A673 (cell line): Measurements from ENCODE around the gene LCLAT1. TPM values are rescaled to one million over a fixed set of nuclear protein-coding genes. Genes with fewer than 3 reads are reported as not detected.

Experiments
- BruUV-seq: library from RNA; stranded (reverse); fragments of 400-500 nt; replicated peaks from 2 replicates; lab custom pipeline; 2021; lab: Mats Ljungman, UMichigan
- CTCF ChIA-PET: fragments of 300-600 bp; sonication (Branson Sonifier 250); formaldehyde crosslinking; loops from one replicate; lab custom pipeline; 2022; ENCODE audit warnings: antibody characterized with exemption; lab: Charles Lee
- POLR2A ChIA-PET: fragments of 300-600 bp; sonication (Branson Sonifier 250); formaldehyde crosslinking; loops from one replicate; lab custom pipeline; 2022; ENCODE audit warnings: antibody characterized with exemption; ENCODE audit not compliant: low non-redundant PET; lab: Charles Lee
- DNase-seq: peaks from one replicate; pipeline ENCODE4 v3.0.0-alpha.2; 2015; ENCODE audit warnings: low spot score
- H3K27ac ChIP-seq: fragments of 200-600 bp; sonication (generic); 2 replicates; pipeline ENCODE4 v1.5.1; 2016; ENCODE audit warnings: mixed run types, low read depth, mild to moderate bottlenecking, mixed read lengths, antibody characterized with exemption, low read length; ENCODE audit not compliant: poor library complexity, severe bottlenecking
- H3K27me3 ChIP-seq: fragments of 200-600 bp; sonication (generic); replicated peaks from 2 replicates; pipeline ENCODE4 v1.6.1; 2017; ENCODE audit warnings: mixed run types, low read depth, mild to moderate bottlenecking, mixed read lengths, antibody characterized with exemption, low read length; ENCODE audit not compliant: insufficient read depth, poor library complexity
- H3K36me3 ChIP-seq: fragments of 200-600 bp; sonication (generic); 2 replicates; pipeline ENCODE4 v1.6.1; 2016; ENCODE audit warnings: mixed run types, mild to moderate bottlenecking, mixed read lengths, antibody characterized with exemption, low read length; ENCODE audit not compliant: insufficient read depth, poor library complexity, severe bottlenecking
- H3K4me1 ChIP-seq: fragments of 200-600 bp; sonication (generic); 2 replicates; pipeline ENCODE4 v1.6.1; 2017; ENCODE audit warnings: mixed run types, mild to moderate bottlenecking, mixed read lengths, antibody characterized with exemption, low read length; ENCODE audit not compliant: insufficient read depth, poor library complexity, severe bottlenecking
- H3K4me3 ChIP-seq: fragments of 200-600 bp; sonication (generic); 2 replicates; pipeline ENCODE4 v1.5.1; 2016; ENCODE audit warnings: low read depth, mixed run types, mild to moderate bottlenecking, mixed read lengths, low read length; ENCODE audit not compliant: poor library complexity, severe bottlenecking
- H3K9me3 ChIP-seq: fragments of 200-600 bp; sonication (generic); 2 replicates; pipeline ENCODE4 v1.6.1; 2016; ENCODE audit warnings: mixed run types, low read depth, mild to moderate bottlenecking, mixed read lengths, antibody characterized with exemption, low read length; ENCODE audit not compliant: poor library complexity, severe bottlenecking
- CTCF ChIP-seq: fragments of 300-800, 200-600 bp; sonication (generic); conservative IDR thresholded peaks from 2 replicates; pipeline ENCODE4 v1.5.1; 2017; ENCODE audit warnings: low read depth, mild to moderate bottlenecking, antibody characterized with exemption, low read length, moderate library complexity, mixed read lengths
- EZH2 ChIP-seq: fragments of 200-600 bp; sonication (generic); IDR thresholded peaks from 2 replicates; pipeline ENCODE4 v1.6.1; 2017; ENCODE audit warnings: borderline replicate concordance, low read depth, mild to moderate bottlenecking, mixed read lengths, antibody characterized with exemption, low read length; ENCODE audit not compliant: poor library complexity, severe bottlenecking
- intact Hi-C: fragments of 100-400 bp; cut with micrococcal nuclease; formaldehyde crosslinking; loops from one replicate; pipeline ENCODE4 v1.10.0; 2022; ENCODE audit not compliant: unreplicated experiment
- total RNA-seq: library from RNA; stranded (reverse); gene quantifications from 2 replicates; pipeline ENCODE4 v1.2.3, GENCODE V29; 2021

The LCLAT1 gene
- total RNA-seq, 1 experiment from 2014 or later = 35.3 TPM

GRCh38 chr2:30629866-30630265, 182.8 kb downstream of the LCLAT1 start:
- CTCF ChIA-PET = no interaction called here
- H3K27ac ChIP-seq = no peak overlapping the region
- POLR2A ChIA-PET = no interaction called here
- no peak for DNase-seq
- H3K4me3 ChIP-seq = no peak overlapping the region
- TF ChIP-seq CTCF = no peak
- TF ChIP-seq EZH2 = no peak
- H3K36me3 ChIP-seq = no peaks in the 10 kb centered on the region
- intact Hi-C loops = no loop called here
- no TSS peak for BruUV-seq
- H3K9me3 ChIP-seq = no peaks in the 10 kb centered on the region
- no peaks in the 10 kb centered on the region for H3K27me3 ChIP-seq
- no peaks in the 10 kb centered on the region for H3K4me1 ChIP-seq

- intact Hi-C loops = no loop called here
- CTCF ChIA-PET = no interaction called here
- no peak overlapping the region for H3K4me3 ChIP-seq
Measured at GRCh38 chr2:30631051-30631671, 184.1 kb downstream of the LCLAT1 start.

GRCh38 chr2:30633039-30633438, 186.0 kb downstream of the LCLAT1 start:
- no peaks in the 10 kb centered on the region for H3K4me1 ChIP-seq
- no peaks in the 10 kb centered on the region for H3K27me3 ChIP-seq
- no peak overlapping the region for H3K4me3 ChIP-seq
- intact Hi-C loops = no loop called here
- no peak for TF ChIP-seq CTCF
- no peak for TF ChIP-seq EZH2
- POLR2A ChIA-PET = no interaction called here
- CTCF ChIA-PET = no interaction called here
- DNase-seq = no peak
- H3K9me3 ChIP-seq = no peaks in the 10 kb centered on the region
- H3K36me3 ChIP-seq = no peaks in the 10 kb centered on the region
- no peak overlapping the region for H3K27ac ChIP-seq
- BruUV-seq = no TSS peak

More at GRCh38 chr2:30631051-30631671, 184.1 kb downstream of the LCLAT1 start:
- Histone ChIP-seq H3K36me3 (no peaks in the 10 kb centered on the region), H3K27me3 (no peaks in the 10 kb centered on the region), H3K9me3 (no peaks in the 10 kb centered on the region), H3K27ac (no peak overlapping the region), H3K4me1 (no peaks in the 10 kb centered on the region)
- TF ChIP-seq EZH2 = no peak
- no peak for TF ChIP-seq CTCF
- POLR2A ChIA-PET = no interaction called here
- no peak for DNase-seq
- BruUV-seq = no TSS peak
